HG03342 (cell line): Measurements from ENCODE around the gene BAHCC1.

Experiments
- ATAC-seq: cut with Tn5 transposase; IDR thresholded peaks from one replicate; pipeline ENCODE4 v1.9.1; 2021; ENCODE audit warnings: mild to moderate bottlenecking, moderate library complexity; ENCODE audit not compliant: unreplicated experiment

BAHCC1 gene

DNA sequence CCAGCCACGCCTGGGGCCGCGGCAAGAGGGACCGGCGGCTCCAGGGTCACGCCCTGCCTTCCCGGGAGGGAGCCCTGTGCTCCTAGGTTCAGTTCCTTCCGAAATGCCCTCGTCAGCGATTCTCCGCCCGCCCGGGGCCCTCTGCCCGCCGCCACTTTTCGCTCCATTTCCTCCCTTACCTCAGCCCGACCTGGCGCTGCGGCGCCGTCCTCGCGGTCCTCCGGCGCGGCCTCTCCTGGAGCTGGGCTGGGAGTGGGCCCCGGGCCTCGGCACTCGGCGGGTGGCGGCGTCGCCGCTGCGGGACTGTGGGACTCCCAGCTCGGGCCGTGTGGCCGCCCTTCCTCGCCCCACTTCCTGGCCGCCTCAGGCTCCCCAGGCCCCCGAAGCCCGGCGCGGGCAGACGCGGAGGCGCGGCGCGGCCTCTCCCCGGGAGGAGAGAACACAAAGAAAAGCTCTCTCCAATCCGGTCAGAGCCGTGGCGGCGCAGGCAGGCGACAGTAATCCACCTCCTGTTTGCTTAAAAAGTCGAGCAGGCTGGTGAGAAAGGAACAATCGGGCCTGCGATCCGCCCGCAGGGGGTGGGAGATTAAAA, 1.6 kb downstream of the BAHCC1 start:
- ATAC-seq: no peak

DNA sequence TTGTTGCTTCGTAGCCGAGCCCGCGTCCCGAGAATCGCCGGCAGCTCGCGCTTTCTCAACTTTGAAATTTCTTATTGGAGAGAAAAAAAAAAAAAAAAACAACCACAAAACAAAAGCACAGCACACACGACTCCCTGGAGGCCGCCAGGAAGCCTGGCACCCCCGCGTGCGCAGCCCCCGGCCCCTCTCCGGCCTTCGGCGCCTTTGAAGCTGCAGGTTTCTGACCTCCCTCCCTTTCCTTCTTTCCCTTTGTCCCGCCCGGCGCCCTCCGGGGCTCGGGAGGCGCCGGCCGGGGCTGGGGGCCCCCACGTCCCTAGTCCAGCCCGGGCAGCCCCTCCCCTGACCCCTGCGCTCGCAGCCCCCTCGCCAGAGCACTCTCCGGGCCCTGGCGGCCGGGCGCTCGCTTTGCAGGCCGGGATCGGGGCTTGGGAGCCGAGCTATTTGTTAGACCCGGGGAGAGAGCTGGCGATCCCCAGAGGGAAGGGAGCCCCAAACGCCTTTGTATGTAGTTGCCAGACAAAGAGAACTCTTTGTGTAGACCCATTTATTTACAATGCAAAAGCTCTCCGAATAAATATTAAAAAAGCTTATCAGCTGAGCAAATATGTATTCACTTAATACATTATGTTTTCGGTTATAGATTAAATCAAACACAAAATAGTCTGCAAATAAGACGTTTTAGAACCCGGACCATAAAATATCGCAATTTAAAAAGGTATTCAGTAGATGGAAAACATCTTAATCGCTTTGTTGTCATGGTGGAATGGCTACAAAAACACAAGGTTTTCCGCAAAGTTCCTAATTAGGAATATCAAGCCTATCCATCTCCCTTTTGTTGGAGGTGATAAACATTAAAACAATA, 2.3 kb downstream of the BAHCC1 start:
- no peak for ATAC-seq

DNA sequence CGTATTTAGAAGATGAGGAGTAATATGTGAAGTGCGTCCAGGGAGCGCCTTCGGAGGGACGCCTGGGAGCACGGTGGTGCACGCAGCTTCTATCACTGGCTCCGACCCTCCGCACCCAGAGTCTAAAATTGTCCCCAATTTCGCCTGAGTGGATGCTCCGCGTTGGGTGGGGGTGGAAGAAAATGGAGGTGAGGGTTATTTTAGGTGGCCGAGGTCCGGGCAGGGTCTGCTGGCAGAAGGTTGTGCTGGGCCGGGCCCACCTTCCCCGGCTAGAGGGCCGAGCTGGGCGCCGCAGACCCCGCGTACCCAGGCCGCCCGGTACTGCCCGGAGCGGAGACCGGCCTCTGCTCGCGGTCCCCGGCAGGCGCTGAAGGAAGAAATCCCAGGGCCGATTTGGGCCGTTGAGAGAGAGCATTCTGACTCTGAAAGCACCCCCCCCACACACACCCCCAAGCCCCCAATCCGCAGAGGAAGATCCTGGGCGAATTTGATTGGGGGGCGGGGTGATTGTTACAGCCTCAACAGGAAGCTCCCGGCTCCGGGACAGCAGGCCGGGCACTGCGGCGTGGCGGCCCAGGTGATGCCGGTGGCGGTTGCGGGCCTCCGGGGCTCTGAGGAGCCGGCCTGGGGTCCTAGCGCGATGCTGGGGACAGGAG, 3.0 kb downstream of the BAHCC1 start:
- no peak for ATAC-seq

DNA sequence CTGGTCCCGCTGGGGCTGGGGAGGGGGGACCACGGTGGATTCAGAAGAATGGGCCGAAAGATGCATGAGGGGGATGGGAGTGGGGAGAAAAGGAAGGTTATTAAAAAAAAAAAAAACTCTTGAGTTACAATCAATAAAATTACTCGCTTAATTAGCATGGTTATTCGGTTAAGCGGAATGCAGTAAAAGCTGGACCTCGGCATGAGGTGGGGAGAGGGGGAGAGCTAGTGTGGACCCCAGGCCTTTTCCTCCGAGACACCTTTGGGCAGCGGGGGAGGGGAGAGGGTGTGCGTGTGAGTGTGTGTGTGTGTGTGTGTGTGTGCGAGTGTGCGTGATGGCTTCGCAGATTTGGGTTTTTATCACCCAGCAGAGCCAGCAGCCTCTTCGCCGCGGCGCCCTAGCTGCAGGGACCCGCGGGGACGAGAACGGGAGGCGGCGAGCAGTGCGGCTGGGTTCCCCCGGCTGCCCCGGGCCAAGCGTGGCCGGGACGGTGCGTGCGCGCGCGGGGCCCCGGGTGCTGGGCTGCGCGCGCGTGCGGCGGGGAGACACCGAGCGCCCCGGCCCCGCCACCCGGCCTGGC, 3.7 kb downstream of the BAHCC1 start:
- no peak for ATAC-seq

DNA sequence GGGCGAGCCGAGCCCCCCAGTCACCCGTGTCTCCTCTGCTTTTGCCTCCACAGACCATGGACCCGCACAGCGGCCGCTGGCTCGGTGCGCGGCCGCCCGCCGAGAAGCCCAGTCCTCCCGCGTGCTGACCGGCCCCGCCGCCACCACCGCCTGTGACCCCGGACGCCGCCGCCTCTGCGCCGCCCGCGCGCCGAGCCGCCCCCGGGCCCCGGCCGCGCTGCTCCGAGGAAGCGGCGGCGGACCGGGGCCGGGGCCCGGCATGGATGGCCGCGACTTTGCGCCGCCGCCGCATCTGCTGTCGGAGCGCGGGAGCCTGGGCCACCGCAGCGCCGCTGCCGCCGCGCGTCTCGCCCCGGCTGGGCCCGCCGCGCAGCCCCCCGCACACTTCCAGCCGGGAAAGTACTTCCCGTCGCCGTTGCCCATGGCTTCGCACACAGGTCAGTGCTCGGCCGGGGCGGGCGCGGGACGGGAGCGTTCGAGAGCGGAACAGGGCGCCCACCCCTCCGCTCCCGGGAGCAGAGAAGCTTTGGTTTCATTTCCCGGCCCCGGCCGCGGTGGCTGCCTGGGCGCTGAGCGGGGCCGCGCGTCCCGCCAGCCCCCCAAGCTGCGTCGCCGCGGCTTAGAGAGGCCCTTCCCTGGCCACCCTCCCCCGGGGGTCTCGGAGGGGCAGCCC, 4.4 kb downstream of the BAHCC1 start:
- no peak for ATAC-seq

DNA sequence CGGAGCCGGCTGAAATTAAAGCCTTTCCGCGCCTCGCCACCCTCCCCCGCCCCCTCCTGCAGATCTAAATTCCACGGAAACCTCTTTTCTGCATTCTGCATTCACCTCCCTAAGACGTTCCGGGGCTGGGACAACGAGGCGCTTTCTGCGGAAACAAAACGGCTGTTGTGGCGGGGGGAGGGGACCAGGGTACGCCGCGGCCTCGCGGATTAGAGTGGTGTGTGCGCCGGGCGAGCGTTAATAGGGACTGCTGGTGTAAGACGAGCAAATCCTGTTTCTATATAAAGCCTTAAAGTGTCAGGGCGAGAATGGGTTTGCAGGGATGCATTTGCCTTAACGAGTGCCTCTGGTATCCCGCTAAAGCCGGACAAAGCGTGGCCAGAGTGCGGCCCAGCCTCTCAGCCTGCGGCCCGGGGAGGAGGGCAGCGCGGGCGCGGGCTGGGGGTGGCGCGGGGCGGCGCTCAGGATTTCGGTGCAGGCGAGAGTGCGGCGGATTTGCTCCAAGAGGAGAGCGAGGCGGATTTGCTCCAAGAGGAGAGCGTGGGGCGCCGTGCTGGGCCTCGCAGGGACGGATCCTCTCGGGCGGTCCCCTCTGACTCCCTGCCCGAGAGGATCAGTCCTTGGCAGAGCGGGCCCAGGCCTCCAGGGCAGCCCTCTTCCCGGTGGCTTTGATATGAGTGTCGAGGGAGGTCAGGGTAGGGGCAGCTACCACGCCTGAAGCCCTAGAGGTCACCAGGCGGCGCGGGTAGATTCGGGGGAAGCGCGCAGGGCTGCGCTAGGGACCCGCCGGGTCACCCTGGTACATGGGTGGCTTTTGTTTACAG, 5.1 kb downstream of the BAHCC1 start:
- no peak for ATAC-seq

DNA sequence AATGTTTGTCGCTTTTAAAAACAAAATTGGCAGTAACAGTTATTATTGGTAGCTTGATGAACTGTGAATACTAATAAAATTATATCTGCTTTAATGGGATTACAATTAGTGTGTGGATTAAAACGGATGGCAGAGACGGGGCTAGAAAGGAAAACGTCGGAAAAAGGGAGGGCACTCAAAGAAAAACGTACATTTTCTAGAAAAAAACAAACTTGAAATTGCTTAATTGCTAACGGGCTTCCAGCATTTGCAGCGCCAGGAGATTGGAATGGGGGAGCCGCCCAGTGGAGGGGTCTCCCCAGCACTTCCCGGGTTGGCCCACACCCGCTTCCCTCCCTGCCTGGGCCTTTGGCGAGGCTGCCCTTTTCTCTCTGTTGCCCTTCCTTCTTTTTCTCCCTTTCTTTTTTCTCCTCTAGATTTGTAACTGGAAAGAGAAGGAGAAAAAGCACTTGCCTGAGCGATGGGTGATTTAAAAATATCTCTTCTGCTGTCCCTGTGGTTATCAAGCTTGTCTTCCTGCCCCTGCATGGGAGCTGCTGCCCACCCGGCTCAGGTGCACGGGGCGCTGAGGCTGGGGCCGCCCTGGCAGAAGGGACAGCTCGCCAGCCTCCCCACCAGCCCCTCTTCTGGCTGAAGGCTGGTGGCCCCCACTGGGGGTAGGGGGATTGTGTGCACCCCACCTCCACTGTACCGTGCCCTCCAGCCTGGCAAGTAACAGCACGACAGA, 5.9 kb downstream of the BAHCC1 start:
- ATAC-seq: no peak

DNA sequence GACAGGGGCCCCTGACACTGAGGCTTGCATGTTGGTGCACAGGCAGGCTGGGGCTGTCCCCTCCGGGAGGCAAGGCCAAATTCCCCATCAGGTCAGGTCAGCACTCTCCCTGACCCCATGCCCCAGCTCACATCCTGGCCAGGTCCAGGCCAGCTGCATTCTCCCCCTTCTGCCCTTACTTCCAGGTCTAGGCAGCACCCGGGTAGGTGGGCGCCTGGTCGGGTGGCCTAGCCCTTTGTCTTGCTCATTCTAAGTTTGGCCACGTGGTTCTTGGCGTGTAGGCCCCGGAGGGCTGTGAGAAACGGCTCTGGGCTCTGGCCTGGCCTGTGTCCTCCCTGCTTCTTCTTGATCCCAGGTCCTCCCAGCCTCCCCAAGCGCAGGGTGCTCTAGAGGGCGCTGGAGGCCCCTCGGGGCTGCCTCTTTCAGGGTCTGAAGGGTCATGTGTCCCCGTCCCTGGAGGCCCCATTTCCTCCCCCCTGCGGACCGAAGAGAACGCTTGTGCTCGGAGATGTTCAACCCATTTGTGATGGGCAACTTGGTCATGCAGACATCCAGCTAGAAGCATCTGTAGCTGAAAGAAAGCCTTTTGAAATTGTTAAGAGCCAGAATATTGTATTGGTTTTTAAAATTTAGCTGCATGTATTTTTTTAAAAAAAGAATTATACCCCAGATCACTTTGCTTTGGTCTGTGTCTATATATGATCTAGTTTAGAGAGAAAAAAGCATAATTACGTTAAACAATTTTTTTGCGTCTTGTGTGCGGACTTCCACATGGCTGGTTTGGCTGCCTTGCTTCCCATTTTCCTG, 6.7 kb downstream of the BAHCC1 start:
- ATAC-seq: no peak

DNA sequence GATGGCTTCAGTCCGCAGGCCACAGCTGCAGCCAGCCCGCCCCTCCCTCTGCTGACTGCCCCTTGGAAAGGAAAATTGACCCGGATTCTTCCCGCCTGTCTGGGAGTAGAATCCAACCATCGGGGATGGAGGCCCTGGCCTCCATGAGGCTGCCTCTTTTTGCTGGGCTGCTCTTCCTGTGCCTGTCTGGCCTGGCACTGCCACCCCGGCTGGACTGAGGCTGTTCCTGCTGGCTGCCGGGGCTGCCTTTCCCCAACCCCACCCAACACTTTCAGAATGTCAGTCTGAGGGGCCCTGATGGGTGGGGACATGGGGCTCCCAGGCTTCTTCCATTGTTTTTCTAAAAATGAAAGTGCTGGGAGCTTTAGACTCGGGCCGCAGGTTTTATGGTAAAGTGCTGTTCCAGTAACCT, 7.3 kb downstream of the BAHCC1 start:
- ATAC-seq: no peak

DNA sequence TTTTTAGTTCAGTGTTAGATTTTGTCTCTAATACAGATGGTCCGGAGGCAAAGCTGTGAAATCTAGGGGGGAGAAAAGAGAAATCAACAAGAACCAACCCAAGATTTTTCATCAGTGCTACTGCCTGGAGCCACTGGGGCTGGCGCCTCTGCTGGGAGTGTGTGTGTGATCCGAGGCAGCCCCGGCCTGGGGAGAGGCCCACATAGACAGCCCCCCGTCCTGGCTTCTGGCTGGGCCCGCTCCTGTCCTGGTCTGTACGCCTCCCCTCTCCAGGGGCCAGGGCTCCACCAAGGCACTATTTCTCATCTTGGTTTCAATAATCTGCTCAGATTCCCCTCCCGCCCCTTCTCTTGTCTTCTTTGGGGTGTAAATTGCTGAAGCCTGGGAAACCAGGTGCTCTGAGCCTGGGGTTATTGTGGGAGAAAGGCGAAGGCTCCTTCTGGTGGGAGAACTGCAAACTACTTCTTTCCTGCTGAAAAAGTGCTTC, 7.8 kb downstream of the BAHCC1 start:
- no peak for ATAC-seq

DNA sequence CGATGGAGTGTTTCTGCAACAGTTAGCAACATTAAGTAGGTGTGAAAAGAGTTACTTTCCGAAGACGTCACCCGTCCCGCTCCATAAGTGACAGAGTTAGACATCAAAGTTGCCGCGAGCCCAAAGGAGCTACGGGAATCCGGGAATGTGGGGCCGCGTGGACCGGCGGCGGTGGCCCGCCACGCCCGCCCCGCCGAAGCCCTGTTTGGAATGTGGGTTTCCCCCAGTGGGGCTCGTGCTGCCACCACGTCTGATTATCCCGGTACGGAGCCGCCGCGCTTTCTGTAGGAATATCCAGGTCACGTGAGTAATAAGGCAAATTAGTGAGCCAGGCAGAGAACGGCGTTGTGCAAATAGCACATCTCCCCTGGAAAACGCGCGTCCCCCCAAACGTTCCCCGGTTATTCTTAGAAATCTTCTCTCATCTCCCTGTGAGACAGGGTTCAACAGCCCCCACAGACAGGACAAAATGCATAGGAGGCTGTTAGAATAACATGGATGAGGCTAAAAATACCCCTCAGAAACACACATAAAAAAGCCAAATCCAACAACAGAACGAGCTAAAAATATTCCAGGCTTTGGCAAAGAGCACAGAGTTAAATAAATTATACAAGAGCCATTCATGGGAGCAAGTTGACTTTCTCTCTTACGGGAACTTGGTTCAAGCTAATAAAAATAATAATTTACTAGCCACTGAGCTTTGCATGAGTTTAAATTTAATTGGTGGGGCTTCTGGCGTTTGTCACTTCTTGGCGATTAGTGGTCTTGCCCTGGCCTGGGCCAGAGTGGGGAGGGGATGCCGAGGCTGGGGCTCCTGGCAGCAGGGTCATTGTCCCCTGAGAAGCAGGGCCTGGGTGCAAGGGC, 8.6 kb downstream of the BAHCC1 start:
- no peak for ATAC-seq

DNA sequence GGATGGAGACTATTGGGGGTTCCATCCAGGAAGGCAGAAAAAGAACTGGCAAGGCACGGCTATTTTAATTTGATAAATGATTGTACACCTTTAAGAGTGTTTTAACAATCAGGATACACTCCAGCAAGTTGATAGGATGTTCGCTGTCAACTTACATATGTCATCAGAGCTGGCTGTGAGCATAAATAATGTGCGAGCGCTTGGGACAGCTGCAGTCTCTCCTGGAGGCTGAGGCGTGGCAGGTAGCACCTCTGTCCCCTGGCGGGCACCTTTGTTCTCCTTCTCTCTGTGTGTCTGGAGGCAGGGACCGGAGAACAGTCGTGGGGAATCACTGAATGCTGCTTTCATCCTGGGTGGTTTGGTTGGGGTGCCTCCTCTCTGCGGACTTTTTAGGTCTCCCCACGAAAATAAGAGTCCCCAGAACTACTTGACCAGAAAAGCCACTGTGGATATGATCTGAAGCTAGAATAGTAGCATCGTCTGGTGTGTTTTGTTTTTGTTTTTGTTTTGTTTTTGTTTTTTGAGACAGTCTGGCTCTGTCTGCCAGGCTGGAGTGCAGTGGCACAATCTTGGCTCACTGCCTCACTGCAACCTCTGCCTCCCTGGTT, 9.4 kb downstream of the BAHCC1 start:
- no peak for ATAC-seq

DNA sequence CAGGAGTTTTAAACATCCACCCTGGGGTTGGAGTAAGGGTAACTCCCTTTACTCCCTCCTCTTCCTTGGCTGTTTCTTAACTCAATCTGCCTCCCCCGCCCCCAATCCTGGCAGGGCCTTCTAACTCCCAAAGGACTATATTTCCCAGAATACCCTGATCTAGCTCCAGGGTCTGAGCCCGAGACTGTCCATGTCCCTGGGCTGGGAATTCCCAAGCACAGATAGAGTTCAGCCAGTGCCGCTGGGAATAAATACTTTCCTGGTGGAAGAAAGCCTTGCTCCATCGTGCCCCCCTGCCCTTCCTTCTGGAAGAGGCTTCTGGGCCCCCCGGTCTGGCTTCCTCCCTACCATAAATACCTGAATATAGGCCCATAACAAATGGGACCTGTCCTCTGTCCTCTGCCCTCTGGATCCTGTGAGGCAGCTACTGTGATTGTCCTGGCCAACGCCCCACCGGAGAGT, 10.2 kb downstream of the BAHCC1 start:
- no peak for ATAC-seq

DNA sequence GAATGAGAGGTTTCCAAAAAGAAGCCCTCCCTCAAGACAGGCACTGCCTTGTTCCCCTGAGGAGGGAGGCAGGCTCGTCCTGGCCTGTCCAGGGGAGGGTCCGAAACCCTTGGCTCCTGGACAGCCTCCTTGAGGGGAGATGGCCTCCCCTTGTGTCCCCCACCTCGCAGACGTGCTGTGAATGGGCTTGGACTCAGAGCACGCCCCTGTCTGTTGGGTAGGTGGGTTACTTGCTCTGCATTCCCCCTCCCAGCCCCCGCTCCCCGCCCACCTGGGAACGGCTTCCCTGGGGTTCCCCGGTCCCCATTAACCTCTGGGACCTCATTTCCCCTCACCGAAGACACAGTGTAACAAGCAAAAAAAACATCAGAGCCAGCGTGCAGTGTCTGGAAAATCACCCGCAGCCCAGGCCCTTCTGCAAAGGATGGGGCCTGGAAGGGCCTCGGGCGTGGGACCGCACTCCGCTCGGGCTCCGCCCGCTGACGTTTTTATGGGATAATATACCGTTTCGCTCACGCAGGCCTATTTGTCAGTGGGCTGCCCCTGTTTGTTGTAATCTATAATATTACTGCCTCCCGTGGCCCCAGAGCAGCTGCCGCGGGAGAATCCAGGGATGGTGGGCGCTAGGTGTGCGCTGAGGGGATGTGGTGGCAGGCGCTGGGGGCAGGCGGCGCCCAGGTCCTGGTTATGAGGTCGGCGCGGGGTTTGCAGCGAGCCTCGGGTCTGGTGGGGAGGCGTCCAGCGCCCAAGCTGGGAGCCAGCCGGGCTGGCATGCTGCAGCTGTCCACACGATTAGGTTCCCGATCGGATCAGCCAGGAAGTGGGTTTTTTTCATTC, 11.1 kb downstream of the BAHCC1 start:
- no peak for ATAC-seq

DNA sequence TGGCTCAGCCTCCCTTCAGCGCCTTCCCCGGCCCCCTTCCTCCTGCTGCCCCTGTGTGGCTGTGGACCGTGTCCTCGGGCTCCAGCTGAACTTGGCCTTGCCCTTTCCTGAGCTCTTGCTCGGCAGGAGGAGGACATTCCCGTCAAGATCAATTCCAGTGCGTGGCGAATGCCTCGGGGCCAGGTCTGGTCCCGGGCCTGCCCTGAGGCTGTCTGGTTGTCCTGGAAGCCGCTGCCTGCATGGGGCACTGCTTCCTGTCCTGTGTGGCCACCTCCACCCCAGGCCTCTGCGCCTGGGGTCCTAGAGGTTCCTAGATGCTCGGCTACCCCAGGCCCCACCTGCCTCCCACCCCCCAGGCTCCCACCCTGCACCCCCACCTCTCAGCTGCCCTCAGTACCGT, 12.8 kb downstream of the BAHCC1 start:
- ATAC-seq: no peak

DNA sequence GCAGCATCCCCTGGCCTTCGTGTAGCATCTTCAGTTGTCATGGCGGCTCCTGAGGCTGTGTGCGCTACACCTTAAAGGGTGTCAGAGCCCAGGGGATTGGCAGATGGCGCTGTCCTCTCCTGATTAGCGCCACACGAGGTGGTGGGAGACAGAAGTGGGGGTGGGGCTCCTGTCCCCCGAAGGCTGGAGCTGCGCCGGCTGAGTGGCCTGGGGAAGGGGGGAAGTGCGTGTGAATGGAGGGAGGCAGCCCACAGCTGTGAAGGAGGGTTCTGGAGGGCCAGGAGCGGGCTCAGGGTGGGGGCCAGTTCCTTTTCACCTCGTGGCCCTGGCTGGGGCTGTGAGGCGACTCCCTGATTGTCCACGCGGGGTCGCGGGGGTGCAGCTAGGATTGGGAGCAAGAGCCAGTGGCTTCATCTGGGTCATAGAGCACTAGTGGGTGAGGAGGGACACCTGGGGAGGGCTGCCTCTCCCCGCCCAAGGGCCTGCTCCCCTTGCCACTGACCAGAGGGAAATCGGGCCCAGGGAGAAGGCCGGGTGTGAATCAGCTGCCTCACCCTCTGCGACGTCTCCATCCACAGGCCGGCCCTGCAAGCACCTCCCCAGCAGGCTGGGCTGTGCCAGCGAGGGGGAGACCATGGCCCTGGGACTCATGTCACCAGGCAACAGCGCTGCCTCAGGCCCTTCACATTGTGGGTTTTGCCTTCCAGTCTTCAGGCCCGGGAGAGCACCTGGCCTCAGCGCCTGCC, 14.1 kb downstream of the BAHCC1 start:
- no peak for ATAC-seq
